ENCODE results near the gene GTF3C6. TPM values are rescaled to one million over a fixed set of nuclear protein-coding genes. Genes with fewer than 3 reads are reported as not detected.

Gene GTF3C6
- total RNA-seq, 3 donors from 2014 or later (not counting 1 experiment from before 2014, with no cell fraction given), result 28.2 to 36.0 (median 33.8) TPM

DNA sequence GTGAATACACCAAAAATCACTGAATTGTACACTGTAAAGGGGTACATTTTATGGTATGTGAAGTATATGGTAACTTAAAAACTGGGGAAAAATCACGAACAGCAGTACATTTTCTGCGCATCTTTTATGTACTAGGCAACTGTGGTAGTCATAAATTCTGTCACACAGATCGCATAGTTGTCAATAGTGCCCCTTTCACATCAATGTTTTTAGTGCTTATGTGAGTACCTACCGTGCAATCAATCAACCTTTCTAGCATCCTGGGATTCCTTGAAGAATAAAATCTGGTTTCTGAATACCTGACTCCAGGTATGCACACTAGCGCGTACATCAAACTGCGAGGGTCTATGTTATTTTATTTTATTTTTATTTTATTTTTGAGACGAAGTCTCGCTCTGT is 22.7 kb downstream of the GTF3C6 start:
- Mint-ChIP-seq H3K4me1 (peaks cover 33 to 43% of the 10 kb centered on the region in 2 donors), H3K4me3 (peak overlapping the region; percentile 95), H3K9me3 (no peaks in the 10 kb centered on the region), H3K27ac (peak overlapping the region; percentile 95 to 99), H3K36me3 (peaks cover 5% of the 10 kb centered on the region), H3K27me3 (ENCODE audit: low read depth in 2 of 2) (no peaks in the 10 kb centered on the region)
- WGBS (ENCODE audit: insufficient coverage), result 45% methylated on average over 7 of the region's 9 CpGs
- Histone ChIP-seq H3K4me1 (ENCODE audit: control insufficient read depth, insufficient read depth, low read length) (peaks cover 15% of the 10 kb centered on the region), H3K27me3 (ENCODE audit: control insufficient read depth, insufficient read depth, low read length) (no peaks in the 10 kb centered on the region), H3K36me3 (ENCODE audit: control insufficient read depth, insufficient read depth, low read length) (peaks cover 3% of the 10 kb centered on the region), H3K27ac (ENCODE audit: low read length) (peak overlapping the region; percentile 77), H3K4me3 (ENCODE audit: low read length) (peak overlapping the region; percentile 76), H3K9me3 (ENCODE audit: control insufficient read depth, insufficient read depth, low read length) (no peaks in the 10 kb centered on the region)
- TF ChIP-seq, protein P1, sequence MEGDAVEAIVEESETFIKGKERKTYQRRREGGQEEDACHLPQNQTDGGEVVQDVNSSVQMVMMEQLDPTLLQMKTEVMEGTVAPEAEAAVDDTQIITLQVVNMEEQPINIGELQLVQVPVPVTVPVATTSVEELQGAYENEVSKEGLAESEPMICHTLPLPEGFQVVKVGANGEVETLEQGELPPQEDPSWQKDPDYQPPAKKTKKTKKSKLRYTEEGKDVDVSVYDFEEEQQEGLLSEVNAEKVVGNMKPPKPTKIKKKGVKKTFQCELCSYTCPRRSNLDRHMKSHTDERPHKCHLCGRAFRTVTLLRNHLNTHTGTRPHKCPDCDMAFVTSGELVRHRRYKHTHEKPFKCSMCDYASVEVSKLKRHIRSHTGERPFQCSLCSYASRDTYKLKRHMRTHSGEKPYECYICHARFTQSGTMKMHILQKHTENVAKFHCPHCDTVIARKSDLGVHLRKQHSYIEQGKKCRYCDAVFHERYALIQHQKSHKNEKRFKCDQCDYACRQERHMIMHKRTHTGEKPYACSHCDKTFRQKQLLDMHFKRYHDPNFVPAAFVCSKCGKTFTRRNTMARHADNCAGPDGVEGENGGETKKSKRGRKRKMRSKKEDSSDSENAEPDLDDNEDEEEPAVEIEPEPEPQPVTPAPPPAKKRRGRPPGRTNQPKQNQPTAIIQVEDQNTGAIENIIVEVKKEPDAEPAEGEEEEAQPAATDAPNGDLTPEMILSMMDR (IDR thresholded peaks at IDR 0.05), result no peak
- no peak for ATAC-seq
- peak in 1 of 2 donors; percentile 50 for DNase-seq
- intact Hi-C loops (cut with micrococcal nuclease), result loop anchor here (1.0 to 5.0 kb wide), 3 partner anchors 23 to 164 kb away; partner anchors contain the start of genes CDK19 and GTF3C6

DNA sequence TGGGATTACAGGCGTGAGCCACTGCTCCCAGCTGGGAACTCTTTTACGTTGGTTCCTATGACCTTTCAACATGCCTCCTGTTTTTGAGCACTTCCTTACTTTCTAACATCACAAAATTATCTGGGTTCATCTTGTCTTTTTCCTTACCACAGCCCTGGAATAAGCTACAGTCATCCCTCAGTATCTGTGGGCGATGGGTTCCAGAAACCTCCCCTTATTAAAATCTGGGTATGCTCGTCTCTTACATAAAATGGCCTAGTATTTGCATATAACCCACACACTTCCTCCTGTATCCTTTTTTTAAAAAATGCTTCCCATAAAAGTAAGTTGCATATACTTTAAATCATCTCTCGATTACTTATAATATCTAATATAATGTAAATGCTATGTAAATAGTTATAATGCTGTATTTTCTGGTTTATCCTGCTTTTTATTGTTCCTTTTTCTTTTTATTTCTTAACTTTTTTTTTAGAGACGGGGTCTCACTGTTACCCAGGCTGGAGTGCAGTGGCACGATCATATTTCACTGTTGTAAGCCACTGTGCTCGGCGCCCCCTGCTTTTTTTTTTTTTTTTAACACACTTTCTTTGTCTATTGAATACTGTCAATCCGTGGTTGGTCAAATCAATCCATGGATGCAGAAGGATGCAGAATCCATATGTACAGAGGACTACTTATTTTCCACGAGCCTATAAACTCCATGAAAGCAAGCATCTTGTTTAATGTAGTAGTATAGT is 32.5 kb downstream of the GTF3C6 start:
- no peak overlapping the region for H3K27ac ChIP-seq (ENCODE audit: low read length)
- no peak overlapping the region for H3K4me3 Mint-ChIP-seq
- intact Hi-C loops (cut with micrococcal nuclease), result no loop called here
- WGBS (ENCODE audit: insufficient coverage), result 82% methylated on average over 9 of the region's 11 CpGs
- H3K4me3 ChIP-seq (ENCODE audit: low read length), result no peak overlapping the region
- no peaks in the 10 kb centered on the region for H3K9me3 ChIP-seq (ENCODE audit: control insufficient read depth, insufficient read depth, low read length)
- peaks cover 33% of the 10 kb centered on the region for H3K36me3 ChIP-seq (ENCODE audit: control insufficient read depth, insufficient read depth, low read length)
- no peaks in the 10 kb centered on the region for H3K36me3 Mint-ChIP-seq
- H3K4me1 Mint-ChIP-seq, result no peaks in the 10 kb centered on the region
- no peak overlapping the region for H3K27ac Mint-ChIP-seq
- ATAC-seq (no peak), DNase-seq (no peak)
- H3K9me3 Mint-ChIP-seq, result no peaks in the 10 kb centered on the region
- H3K27me3 ChIP-seq (ENCODE audit: control insufficient read depth, insufficient read depth, low read length), result no peaks in the 10 kb centered on the region
- H3K27me3 Mint-ChIP-seq (ENCODE audit: low read depth in 2 of 2), result no peaks in the 10 kb centered on the region
- TF ChIP-seq, protein P1 (IDR thresholded peaks at IDR 0.05), result no peak
- H3K4me1 ChIP-seq (ENCODE audit: control insufficient read depth, insufficient read depth, low read length), result no peaks in the 10 kb centered on the region

DNA sequence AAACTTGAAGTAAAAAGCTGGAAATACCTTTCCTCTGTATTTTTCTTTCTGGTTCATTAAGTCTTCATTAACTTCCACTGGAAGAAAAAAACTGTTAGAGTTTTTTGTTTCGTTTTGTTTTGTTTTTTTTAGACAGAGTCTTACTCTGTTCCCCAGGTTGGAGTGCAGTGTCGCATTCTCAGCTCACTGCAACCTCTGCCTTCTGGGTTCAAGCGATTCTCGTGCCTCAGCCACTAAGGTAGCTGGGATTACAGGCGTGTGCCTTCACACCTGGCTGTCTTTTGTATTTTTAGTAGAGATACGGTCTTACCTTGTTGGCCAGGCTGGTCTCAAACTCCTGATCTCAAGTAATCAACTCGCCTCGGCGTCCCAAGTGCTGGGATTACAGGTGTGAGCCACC is 38.2 kb downstream of the GTF3C6 start:
- TF ChIP-seq, protein P1 (IDR thresholded peaks at IDR 0.05), result no peak
- intact Hi-C loops (cut with micrococcal nuclease), result no loop called here
- no peak for ATAC-seq

More for the DNA sequence above, 38.2 kb downstream of the GTF3C6 start:
- peaks cover 51% of the 10 kb centered on the region for H3K36me3 ChIP-seq (ENCODE audit: control insufficient read depth, insufficient read depth, low read length)
- Mint-ChIP-seq H3K9me3 (no peaks in the 10 kb centered on the region), H3K4me1 (no peaks in the 10 kb centered on the region), H3K4me3 (no peak overlapping the region), H3K36me3 (no peaks in the 10 kb centered on the region), H3K27ac (no peak overlapping the region), H3K27me3 (ENCODE audit: low read depth in 2 of 2) (no peaks in the 10 kb centered on the region)
- no peak overlapping the region for H3K4me3 ChIP-seq (ENCODE audit: low read length)
- no peaks in the 10 kb centered on the region for H3K4me1 ChIP-seq (ENCODE audit: control insufficient read depth, insufficient read depth, low read length)
- no peak for DNase-seq
- no peak overlapping the region for H3K27ac ChIP-seq (ENCODE audit: low read length)
- WGBS (ENCODE audit: insufficient coverage), result 97% methylated on average over 9 of the region's 9 CpGs
- H3K9me3 ChIP-seq (ENCODE audit: control insufficient read depth, insufficient read depth, low read length), result no peaks in the 10 kb centered on the region
- H3K27me3 ChIP-seq (ENCODE audit: control insufficient read depth, insufficient read depth, low read length), result no peaks in the 10 kb centered on the region
